ENCODE results near the gene ARHGEF7.

Gene ARHGEF7

DNA sequence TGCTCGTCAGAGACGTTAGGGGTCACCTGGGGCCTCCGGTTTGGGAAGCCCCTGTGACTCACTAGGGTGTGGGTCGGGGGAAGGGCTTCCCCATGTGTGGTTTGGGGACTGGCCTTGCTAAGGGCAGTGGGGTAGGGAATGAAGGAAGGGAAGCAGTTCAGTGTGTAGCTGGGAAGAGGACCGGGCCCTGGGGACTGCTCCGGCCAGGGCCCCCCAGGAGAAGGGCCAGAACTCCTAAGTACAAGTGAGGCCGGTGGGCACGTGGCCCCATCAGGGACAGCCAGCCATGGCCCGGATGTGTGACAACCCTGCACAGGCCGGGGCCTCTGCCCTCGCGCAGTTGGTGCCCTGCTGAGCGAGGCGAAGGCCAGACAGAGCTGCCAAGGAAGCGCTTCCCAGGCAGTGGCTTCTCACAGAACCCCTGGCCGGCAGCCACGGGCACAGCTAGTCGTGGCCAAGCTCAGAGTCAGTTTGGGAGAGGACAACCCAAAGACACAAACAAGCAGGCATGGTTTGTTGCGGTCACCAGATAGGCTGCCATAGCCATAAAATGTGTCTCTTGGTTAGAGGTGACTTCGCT lies 231.1 kb downstream of the ARHGEF7 start:
- H3K27me3 Mint-ChIP-seq = no peaks in the 10 kb centered on the region
- peaks cover 27% of the 10 kb centered on the region for H3K36me3 Mint-ChIP-seq
- H3K9me3 Mint-ChIP-seq = no peaks in the 10 kb centered on the region
- no peaks in the 10 kb centered on the region for H3K4me1 Mint-ChIP-seq
- H3K27ac Mint-ChIP-seq = no peak overlapping the region
- ATAC-seq = peak; percentile 49
- no peak overlapping the region for H3K4me3 Mint-ChIP-seq

DNA sequence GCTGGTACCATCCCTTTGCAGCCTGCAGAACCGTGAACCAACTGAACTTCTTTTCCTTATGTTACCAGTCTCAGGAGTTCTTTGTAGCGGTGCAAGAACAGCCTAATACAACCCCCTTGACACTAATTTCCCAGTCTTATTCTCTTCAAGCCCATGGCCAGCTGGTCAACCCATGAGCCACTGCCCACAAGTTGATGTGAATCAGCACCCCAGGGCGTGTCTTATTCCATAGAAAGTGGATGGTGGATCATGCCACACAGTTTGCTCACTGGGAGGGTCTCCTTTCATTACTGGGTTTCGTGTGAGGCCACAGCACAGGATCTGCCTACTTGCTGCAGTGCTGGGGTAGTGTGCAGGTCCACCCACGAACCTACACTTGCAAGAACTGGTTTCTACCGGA lies 232.3 kb downstream of the ARHGEF7 start:
- peaks cover 27% of the 10 kb centered on the region for H3K36me3 Mint-ChIP-seq
- ATAC-seq = no peak
- peaks cover 6% of the 10 kb centered on the region for H3K9me3 Mint-ChIP-seq
- H3K27ac Mint-ChIP-seq = no peak overlapping the region
- no peak overlapping the region for H3K4me3 Mint-ChIP-seq
- no peaks in the 10 kb centered on the region for H3K4me1 Mint-ChIP-seq
- H3K27me3 Mint-ChIP-seq = no peaks in the 10 kb centered on the region

DNA sequence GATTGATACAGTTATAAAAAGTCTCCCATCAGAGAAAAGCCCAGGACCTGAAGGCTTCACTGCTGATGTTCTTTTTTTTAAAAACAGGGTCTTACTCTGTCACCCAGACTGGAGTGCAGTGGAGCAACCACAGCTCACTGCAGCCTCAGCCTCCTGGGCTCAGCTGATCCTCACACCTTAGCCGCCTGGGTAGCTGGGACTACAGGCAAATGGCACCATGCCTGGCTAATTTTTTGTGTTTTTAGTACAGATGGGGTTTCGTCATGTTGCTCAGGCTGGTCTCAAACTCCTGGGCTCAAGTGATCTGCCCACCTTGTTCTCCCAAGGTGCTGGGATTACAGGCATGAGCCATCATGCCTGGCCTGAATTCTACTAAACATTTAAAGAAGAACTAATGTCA lies 238.4 kb downstream of the ARHGEF7 start:
- no peaks in the 10 kb centered on the region for H3K27me3 Mint-ChIP-seq
- H3K4me3 Mint-ChIP-seq = no peak overlapping the region
- peaks cover 6% of the 10 kb centered on the region for H3K9me3 Mint-ChIP-seq
- H3K27ac Mint-ChIP-seq = no peak overlapping the region
- peaks cover 1% of the 10 kb centered on the region for H3K36me3 Mint-ChIP-seq
- no peak for ATAC-seq
- H3K4me1 Mint-ChIP-seq = no peaks in the 10 kb centered on the region

DNA sequence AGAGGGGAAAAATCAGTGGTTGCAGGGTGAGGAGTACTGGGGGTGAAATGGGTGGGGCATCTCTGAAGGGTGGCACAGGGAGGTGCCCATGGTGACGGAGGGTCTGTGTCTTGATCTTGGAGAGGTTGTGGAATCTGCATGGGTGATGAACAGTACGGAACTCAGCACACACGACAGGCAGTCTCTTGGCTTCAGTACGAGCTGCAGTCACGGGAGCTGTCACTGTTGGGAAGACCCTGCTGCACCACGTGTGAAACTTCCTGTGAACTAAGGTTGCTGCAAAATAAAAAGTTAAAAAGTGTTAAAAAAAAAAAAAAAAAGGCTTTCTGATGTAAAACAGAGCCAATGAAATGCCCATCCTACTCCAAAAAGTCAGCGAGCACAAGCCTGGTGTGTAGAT lies 239.7 kb downstream of the ARHGEF7 start:
- peaks cover 6% of the 10 kb centered on the region for H3K9me3 Mint-ChIP-seq
- no peak overlapping the region for H3K4me3 Mint-ChIP-seq
- peak; percentile 45 for ATAC-seq
- no peak overlapping the region for H3K27ac Mint-ChIP-seq
- no peaks in the 10 kb centered on the region for H3K4me1 Mint-ChIP-seq
- no peaks in the 10 kb centered on the region for H3K27me3 Mint-ChIP-seq
- no peaks in the 10 kb centered on the region for H3K36me3 Mint-ChIP-seq

All from stimulated activated memory B cell treated with anti-CD40 and anti-IgM and Interleukin-4, amounts not matched to agents 10 μg/mL and 1 μg/mL and 100 μg/mL, for 72 hours (primary cell).